Effector memory CD4-positive, alpha-beta T cell (primary cell): ENCODE measurements around the gene RNASEH2C.
"Not testable (repeated sequence)": the region's sequence is repeated elsewhere in the genome, so short reads cannot be mapped to it uniquely, and the experiment has no call there.

Source experiments
- DNase-seq, 3 donors: peaks; one replicate each; pipeline ENCODE4 v3.0.0-alpha.2; 2020
- H3K27ac ChIP-seq: 2 replicates; pipeline ENCODE4 v1.7.0; 2013; ENCODE audit warnings: mild to moderate bottlenecking, low read length, moderate library complexity; ENCODE audit not compliant: insufficient read depth, poor library complexity, severe bottlenecking
- H3K27me3 ChIP-seq: replicated peaks from 2 replicates; pipeline ENCODE4 v1.7.0; 2013; ENCODE audit warnings: mild to moderate bottlenecking, low read length; ENCODE audit not compliant: insufficient read depth, control insufficient read depth, poor library complexity, severe bottlenecking
- H3K36me3 ChIP-seq: 2 replicates; pipeline ENCODE4 v1.7.0; 2013; ENCODE audit warnings: mild to moderate bottlenecking, low read length, moderate library complexity; ENCODE audit not compliant: control insufficient read depth, insufficient read depth
- H3K4me1 ChIP-seq: 2 replicates; pipeline ENCODE4 v1.7.0; 2013; ENCODE audit warnings: low read length, mild to moderate bottlenecking; ENCODE audit not compliant: control insufficient read depth, insufficient read depth, poor library complexity, severe bottlenecking
- H3K4me3 ChIP-seq: 2 replicates; pipeline ENCODE4 v1.7.0; 2013; ENCODE audit warnings: low read length, low read depth, mild to moderate bottlenecking; ENCODE audit not compliant: insufficient read depth, poor library complexity, severe bottlenecking
- H3K9me3 ChIP-seq: 2 replicates; pipeline ENCODE4 v1.7.0; 2013; ENCODE audit warnings: mild to moderate bottlenecking, low read length, moderate library complexity; ENCODE audit not compliant: control insufficient read depth

The RNASEH2C gene

DNA sequence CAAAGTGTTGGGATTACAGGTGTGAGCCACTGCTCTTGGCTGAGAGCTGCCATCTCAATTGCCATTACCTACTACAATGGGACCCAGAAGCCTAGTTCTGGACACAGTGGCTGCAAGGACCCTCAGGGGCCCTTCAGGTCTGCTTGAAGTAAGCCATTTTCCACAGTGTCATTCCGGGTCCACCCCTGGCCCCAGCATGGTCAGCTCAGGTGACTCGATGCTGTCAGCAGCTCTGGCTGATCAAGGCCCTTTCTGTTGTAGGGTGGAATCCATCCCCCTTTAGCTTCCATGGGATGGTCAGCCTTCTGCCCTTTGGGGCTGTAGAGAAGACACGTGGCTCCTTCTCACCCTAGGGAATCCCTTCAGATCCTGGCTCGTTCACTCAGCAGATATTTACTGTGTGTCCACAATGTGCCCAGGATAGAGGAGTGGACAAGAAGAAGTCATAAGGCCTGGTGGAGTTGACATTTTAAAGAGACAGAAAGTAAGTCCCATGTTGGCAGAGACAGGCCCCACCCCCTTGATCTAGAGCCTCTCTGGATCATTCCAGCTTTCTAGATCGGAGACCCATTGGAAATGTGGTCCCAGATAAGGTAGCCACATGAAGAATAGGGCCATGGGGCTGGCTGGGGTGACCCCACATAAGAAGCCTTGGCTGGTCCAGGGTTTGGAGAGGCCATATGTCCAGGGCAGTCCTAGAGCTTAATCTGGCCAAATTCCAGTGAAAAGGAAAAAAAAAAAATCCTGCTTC is 23.6 kb downstream of the RNASEH2C start:
- no peaks in the 10 kb centered on the region for H3K4me1 ChIP-seq
- no peaks in the 10 kb centered on the region for H3K27me3 ChIP-seq
- no peaks in the 10 kb centered on the region for H3K36me3 ChIP-seq
- H3K27ac ChIP-seq: no peak overlapping the region
- no peak for DNase-seq
- no peak overlapping the region for H3K4me3 ChIP-seq
- no peaks in the 10 kb centered on the region for H3K9me3 ChIP-seq

DNA sequence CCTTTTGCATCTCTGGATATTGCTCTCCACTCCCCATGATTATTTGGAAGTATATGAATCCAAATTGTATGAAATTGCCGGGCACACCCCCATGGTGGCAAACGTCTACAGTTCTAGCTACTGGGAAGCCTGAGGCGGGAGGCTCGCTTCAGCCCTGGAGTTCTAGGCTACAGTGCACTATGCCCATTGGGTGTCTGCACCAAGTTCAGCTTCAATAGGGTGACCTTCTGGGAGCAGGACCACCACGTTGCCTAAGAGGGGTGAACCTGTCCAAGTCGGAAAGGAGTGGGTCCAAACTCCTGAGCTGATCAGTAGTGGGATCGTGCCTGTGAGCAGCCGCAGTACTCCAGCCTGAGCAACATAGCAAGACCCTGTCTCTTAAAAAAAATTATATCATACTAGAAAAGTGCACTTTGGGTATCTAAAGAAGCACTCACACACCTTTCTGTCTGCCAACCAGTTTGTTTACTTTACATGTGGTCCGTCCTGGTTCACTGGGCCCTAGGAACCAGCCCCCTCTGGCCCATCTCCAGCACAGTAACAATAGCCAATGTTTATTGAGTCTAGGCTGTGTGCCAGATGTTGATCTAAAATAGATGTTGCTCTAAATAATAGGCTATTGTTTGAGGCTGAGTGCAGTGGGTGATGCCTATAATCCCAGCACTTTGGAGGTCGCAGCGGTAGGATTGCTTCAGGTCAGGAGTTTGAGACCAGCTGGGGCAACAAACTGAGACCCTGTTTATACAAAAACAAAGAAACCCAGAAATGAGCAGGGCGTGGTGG is 24.9 kb downstream of the RNASEH2C start:
- no peaks in the 10 kb centered on the region for H3K27me3 ChIP-seq
- H3K36me3 ChIP-seq: no peaks in the 10 kb centered on the region
- DNase-seq: no peak
- H3K4me3 ChIP-seq: no peak overlapping the region
- H3K9me3 ChIP-seq: no peaks in the 10 kb centered on the region
- no peaks in the 10 kb centered on the region for H3K4me1 ChIP-seq
- H3K27ac ChIP-seq: no peak overlapping the region

DNA sequence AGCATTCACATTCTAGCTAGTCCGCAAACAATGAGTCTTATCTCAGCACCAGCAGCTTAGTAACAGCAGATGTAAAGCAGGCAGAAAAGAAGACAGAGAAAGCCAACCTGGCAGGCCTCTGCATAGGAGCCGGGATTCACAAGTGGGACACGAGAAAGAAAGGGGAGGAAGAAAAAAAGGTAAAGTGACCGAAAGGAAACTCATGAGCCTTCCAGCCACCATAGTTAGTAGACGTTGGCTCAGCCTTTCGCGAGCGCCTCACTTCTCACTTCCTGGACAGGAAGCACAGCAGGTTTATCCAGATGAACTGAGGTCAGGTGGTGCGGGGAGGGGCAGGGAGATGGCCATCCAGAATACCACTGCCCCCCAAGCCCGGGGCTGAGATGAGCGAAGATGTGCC is 28.2 kb downstream of the RNASEH2C start:
- H3K9me3 ChIP-seq: no peaks in the 10 kb centered on the region

DNA sequence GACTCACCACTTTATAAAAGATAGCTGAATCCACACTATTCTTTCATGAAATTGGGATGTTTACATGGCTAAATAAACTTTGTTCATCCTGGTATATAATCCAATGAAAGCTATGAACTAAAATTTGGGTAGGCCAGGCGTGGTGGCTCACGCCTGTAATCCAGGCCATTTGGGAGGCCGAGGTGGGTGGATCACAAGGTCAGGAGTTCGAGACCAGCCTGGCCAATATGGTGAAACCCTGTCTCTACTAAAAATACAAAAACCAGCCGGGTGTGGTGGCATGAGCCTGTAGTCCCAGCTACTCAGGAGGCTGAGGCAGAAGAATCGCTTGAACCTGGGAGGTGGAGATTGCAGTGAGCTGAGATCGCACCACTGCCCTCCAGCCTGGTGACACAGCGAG is 28.8 kb downstream of the RNASEH2C start:
- H3K36me3 ChIP-seq, H3K4me3 ChIP-seq, H3K9me3 ChIP-seq, H3K27me3 ChIP-seq, H3K4me1 ChIP-seq, DNase-seq, H3K27ac ChIP-seq: not testable (repeated sequence)

More for the DNA sequence above, 28.2 kb downstream of the RNASEH2C start:
- no peaks in the 10 kb centered on the region for H3K36me3 ChIP-seq
- H3K27me3 ChIP-seq: no peaks in the 10 kb centered on the region
- no peak overlapping the region for H3K27ac ChIP-seq
- no peaks in the 10 kb centered on the region for H3K4me1 ChIP-seq
- DNase-seq: no peak
- no peak overlapping the region for H3K4me3 ChIP-seq

DNA sequence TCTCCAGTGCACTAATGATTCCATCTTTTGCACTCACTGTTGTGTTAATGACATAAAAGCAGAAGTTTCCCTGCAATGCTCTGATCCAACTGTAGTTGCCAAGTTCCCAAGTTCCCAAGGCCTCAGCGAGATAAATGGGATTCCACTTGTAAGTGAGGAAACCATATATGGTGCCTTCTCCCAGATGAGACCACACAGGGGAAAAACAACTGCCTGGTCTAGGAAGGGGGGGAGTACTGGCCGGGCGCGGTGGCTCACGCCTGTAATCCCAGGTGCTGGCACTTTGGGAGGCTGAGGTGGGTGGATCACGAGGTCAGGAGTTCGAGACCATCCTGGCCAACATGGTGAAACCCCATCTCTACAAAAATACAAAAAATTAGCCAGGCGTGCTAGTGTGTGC is 34.6 kb downstream of the RNASEH2C start:
- H3K9me3 ChIP-seq: no peaks in the 10 kb centered on the region
- no peak overlapping the region for H3K4me3 ChIP-seq
- H3K36me3 ChIP-seq: no peaks in the 10 kb centered on the region
- H3K27me3 ChIP-seq: no peaks in the 10 kb centered on the region
- H3K4me1 ChIP-seq: no peaks in the 10 kb centered on the region
- no peak for DNase-seq
- H3K27ac ChIP-seq: no peak overlapping the region

DNA sequence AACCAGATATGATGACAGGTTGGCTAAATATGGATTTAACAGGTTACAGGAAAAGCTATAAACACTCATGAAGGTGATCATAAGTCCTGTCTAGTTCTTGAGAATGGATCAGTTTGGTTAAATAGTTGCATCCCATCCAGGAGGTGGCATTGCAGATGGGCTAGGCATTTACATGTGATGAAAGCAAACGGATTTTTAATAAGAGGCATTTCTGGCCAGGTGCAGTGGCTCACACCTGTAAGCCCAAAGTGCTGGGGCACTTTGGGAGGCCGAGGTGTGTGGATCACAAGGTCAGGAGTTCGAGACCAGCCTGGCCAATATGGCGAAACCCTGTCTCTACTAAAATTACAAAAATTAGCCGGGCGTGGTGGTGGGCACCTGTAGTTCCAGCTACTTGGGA is 37.1 kb downstream of the RNASEH2C start:
- not testable (repeated sequence) for H3K36me3 ChIP-seq, DNase-seq, H3K4me1 ChIP-seq

DNA sequence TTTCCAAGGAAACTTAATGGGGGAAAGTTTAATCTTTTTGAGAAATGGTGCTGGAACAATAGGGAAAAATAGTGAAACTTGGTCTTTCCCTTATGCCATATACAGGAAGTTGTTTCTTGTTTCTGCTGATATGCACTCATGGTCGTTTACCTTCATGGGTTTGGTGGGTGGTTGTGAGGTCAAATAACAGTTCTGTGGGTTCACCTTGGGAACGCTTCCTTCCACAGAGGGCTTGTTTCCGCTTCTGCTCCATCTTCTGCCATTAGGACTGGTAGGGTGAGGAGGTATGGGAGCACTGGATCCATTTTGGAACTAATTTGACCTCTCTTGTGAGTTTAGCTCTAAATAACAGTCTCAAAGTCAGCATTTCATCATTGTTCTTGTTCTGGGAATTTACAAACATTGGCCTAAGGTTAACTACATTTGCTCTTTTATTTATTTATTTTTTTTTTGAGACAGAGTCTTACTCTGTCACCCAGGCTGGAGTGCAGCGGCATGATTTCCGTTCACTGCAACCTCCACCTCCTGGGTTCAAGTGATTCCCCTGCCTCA is 40.3 kb downstream of the RNASEH2C start:
- Histone ChIP-seq H3K4me1 (no peaks in the 10 kb centered on the region), H3K27ac (no peak overlapping the region), H3K4me3 (no peak overlapping the region), H3K27me3 (no peaks in the 10 kb centered on the region), H3K9me3 (no peaks in the 10 kb centered on the region), H3K36me3 (no peaks in the 10 kb centered on the region)
- no peak for DNase-seq

More for the DNA sequence above, 37.1 kb downstream of the RNASEH2C start:
- H3K9me3 ChIP-seq, H3K27ac ChIP-seq, H3K4me3 ChIP-seq, H3K27me3 ChIP-seq: not testable (repeated sequence)

DNA sequence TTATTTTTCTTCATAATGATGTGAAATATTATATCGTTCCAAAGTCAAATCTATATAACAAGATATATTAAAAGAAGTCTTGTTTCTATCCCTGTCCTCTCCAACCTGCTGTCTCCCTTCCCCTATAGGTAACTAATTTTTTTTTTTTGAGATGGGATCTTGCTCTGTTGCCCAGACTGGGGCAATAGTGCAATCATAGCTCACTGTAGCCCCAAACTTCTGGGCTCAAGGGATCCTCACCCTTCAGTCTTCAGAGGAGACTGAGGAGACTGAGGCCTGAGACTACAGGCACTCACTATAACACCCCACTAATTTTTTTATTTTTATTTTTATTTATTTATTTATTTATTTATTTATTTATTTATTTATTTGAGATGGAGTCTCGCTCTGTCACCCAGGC is 47.6 kb downstream of the RNASEH2C start:
- Histone ChIP-seq H3K27me3 (no peaks in the 10 kb centered on the region), H3K27ac (no peak overlapping the region), H3K36me3 (no peaks in the 10 kb centered on the region), H3K4me3 (no peak overlapping the region), H3K9me3 (no peaks in the 10 kb centered on the region), H3K4me1 (no peaks in the 10 kb centered on the region)
- no peak for DNase-seq

DNA sequence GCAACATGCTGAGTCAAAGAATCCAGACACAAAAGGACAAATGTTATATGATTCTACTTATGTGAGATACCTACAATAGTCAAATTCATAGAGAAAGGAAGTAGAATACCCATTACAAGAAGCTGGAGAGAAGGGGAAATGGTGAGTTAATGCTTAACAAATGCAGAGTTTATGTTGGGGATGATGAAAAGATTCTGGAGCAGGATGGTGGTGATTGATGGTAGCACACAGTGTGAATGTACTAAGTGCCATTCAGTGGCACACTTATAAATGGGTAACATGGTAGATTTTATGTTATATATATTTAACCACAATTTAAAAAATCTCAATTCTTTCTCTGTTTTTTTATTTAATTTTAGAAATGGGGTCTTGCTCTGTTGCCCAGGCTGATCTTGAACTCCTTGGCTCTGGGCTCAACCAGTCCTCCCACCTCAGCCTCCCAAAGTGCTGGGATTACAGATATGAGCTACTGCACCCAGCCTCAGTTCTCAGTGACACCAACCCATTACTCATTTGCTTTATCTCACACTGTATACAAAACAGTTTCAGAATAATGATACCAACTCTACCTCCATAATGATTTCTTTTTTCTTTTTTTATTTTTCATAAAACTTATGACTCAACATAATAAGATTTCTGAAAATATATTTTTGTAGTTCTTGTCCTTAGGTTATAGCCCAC is 48.3 kb downstream of the RNASEH2C start:
- Histone ChIP-seq H3K4me3 (no peak overlapping the region), H3K27ac (no peak overlapping the region), H3K4me1 (no peaks in the 10 kb centered on the region), H3K9me3 (no peaks in the 10 kb centered on the region), H3K27me3 (no peaks in the 10 kb centered on the region), H3K36me3 (no peaks in the 10 kb centered on the region)
- no peak for DNase-seq
